SKM-1 treated with dmso at 0.1 percent for 144 hours (cell line): ENCODE results near the gene ABI3BP.

Source experiments
- DNase-seq: peaks from one replicate; lab custom pipeline; 2025; ENCODE audit not compliant: unreplicated experiment; lab: John Stamatoyannopoulos, UW

Gene ABI3BP

DNA sequence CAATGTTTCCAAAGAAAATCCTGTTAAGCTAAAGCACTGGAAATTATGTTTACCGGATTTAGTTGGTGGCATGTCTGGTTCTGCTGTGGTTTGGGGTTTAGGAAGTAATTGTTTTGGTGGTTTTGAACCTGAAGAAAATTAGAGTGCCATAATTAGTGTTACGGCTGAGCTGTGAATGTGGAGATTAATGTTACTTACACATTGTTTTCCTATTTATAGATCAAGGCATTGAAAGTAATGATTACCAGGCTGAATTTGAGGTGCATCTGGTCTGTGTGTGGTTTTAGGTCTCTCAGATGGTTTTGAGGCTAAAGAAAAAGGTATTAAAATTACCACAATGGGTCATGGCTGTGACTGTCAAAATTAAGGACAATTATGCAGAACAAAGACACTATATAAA is 155.1 kb downstream of the ABI3BP start:
- no peak for DNase-seq

DNA sequence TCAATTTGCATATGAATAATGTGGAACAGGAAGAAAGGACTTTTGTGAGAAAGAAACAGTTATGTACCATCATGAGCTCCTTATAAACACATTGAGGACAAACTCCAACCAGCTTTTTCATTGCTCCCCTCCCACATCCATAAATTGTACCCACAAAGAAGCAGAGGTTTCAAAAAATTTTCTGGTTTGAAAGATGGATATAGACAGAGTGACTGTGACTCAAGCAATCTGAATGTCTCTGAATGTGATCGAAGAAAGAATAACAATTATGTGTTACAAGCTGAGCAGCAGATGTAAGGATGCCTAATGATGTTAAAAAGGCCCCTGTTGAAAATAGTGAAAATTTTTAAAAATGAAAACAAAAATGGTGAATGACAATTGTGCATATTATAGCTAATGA is 156.6 kb downstream of the ABI3BP start:
- no peak for DNase-seq

DNA sequence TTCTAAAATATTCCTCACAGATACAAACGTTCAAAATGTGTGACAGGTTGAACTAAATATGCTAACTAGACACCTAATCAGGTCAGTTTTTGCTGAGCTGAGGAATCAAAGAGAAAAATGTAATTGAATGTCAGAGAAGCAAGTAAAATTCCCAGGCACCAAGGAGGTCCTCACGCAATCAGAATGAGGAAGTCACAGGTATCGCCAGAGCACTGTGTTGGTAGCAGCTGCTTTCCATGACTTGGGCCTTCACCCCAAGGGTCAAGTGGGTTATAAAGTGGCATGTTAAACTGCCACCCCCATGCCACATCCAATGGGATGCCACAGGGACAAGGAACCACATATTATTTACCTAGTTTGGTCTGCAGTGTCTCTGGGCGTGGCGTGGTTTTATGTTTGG is 158.9 kb downstream of the ABI3BP start:
- no peak for DNase-seq

DNA sequence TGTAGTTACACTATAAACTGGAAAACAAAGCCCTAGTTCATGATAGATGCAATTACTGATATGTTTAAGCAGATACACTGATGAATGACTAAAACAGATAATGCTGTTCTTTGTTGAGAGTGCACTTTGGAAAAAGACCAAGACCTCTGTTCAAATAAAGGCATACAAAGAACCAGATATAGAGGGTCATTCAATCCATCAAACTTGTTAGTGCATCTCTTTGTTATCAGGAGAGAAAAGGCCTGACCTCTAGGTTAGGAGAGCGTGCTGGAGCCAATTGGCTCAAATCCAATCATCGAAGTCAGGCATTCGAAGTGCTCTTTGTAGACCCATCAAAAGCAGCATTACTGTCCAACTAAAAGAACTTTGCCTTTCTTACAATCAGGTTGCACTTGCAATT is 159.7 kb downstream of the ABI3BP start:
- no peak for DNase-seq

DNA sequence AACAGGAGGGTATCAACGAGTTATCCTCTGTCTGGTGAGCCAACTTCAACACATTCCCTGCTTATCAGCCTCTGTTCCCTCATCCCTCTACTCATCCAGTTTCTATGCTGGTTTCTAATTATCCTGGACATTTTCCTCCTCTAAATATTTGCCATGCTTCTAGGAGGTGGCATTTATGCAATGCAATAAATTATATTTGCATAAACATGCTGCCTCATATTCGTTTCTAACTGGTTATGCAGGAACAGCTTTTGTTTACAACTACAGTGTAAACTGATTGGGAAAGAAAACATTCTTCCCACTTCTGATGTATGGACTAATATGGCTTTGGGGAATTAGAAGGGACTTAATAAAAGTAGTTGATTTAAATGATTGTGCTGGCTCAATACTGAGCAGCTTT is 161.6 kb downstream of the ABI3BP start:
- no peak for DNase-seq

DNA sequence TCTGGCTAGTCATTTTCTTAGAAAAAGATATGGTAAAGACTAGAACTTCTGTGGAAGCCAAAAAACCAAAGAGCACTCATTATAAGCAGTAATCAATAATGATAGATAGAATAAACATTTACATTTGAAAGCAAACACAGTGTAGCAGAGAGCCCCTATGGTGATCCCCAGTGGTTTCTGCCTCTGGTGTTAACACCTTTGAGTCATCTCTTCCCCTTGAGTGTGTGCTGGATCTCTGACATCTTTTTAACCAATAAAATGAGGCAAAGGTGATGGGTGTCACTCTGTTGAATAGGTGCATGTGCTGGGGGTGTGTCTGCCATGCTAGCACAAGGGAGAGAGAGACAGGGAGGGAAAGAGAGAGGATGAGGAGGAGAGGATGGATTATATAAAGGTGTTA is 162.3 kb downstream of the ABI3BP start:
- no peak for DNase-seq

DNA sequence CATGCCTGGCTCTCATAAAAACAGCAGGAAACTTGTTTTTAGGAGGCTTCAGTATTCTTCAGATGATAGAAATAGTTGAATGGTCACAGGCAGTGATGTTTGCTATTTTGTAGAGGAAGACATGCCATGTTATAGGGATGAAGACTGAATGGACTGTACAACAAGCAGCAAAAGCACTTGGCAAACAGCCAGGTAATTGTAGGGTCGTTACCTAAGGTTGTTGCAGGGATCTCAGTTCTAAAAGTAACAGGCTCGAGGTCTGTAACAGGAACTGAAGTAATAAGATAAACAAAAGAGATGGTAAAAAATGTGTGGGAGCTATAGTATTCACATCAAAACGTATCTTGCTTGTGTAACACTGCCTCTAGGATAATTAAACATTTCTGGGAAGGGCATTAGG is 167.6 kb downstream of the ABI3BP start:
- DNase-seq, result no peak

DNA sequence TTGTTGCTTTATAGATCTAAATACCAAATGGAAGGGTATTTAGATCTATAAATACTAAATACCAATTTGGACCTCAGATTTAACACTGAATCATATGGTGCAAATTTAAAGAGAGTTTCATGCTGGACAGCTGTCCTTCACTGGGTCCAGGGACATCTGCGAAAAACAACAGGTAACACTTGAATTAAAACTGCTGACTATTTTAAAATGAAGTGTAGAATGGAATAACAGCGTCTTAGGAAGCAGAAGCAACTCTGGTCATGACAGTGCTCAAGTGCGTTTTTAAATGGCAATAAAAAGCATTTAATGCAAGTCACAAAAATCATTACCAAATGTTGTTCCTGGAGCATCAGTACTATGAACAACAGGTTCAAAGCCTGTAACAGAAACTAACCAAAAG is 177.6 kb downstream of the ABI3BP start:
- no peak for DNase-seq

DNA sequence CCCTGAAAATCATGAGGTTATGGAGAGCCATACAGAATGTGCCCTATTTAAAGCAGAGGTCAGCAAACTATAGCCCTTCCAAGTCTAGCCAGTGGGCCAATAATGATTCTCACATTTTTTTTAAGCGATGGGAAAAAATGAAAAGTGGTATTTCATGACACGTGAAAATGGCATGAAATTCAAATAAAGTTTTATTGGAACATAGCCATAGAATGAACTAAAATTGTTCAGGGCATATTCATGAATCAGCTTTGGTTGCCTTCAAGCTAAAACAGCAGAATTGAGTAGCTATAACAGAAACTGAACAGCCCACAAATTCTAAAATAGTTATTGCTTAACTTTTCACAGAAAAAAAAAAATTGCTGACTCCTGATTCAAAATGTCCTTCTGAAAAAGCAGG is 179.4 kb downstream of the ABI3BP start:
- no peak for DNase-seq

DNA sequence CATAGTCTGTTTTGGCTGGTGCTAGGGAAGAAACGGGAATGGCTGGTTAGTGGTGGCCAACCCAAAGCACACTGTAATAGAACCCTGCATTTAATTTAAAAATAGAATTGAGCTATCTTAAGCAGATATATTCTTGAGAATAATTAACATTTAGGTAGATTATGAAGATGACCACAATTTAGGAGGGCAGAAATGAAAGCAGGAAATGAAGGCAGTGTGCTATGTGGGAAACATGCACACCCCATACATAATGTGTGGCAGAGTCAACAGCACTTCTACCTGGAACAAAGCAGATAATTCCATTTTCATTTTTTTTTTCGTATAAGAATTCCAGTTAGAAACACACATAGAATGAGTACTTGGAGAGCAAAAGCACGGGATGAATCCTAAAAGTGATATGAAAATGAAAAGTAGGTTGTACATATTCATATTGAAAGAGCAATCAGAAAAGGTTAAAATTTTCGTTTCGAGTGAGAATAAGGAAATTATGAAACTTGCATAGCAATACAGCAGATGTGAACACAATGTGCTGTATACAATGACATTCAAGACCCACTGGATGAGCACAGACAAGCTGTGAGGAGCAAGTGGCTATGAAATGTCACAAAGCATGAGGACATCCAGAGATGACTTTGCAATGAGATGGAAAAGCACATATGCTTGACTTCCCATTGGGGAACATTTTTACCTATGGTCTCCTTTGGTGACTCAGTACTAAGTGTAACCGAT is 181.3 kb downstream of the ABI3BP start:
- no peak for DNase-seq

DNA sequence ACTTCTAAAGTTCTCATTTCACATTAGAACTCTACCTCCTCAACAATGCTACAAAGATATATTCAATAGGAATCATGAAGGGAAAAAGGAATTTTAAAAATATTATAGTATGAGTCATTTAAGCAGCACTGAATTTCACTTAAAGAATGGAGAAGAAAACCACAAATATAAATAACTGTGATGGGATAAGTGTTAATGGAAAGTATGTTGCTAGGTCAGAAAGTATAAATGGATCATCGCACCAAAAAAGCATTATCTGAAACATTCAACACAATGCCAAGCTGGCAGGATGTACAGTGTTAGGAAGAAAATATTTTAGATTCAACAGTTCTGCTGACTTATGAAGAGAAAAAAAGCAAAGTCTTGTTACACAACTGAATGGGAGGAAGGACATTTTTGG is 182.6 kb downstream of the ABI3BP start:
- no peak for DNase-seq

DNA sequence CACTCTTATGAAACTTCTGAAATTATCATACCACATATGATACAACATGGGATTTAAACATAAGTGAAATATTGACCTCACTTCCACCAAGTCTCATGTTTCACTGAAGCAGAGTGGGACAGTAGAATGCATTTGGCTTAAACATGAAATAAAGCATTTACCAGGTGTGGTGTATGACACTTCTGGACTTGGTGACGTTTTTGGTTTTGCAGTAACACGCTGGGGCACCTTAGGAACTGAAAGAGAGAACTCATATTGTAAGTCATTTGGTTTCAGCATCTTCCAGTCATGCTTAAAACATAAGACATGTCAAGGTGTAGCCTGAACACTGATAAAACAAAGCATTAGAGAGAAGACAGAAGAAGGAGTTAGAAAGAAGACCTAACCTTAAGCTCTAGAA is 188.6 kb downstream of the ABI3BP start:
- DNase-seq, result no peak

DNA sequence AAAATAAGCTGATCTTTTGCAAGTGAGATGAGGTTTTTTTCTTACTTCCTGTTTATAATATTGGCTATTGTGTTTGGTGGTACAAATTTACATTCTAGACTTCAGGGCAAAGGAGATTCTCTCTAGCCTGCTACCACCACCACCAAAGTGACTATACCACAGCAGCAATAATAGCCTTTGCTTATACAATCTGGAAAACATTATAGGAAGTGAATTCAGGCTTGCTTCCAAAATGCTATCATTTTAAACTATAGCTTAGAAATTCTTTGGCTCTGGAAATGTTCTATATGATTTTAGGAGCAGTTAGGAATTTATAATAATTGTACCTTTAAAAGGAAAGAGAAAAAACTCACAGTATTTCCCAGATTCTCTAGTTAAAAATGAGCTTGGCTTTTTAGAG is 189.5 kb downstream of the ABI3BP start:
- no peak for DNase-seq

DNA sequence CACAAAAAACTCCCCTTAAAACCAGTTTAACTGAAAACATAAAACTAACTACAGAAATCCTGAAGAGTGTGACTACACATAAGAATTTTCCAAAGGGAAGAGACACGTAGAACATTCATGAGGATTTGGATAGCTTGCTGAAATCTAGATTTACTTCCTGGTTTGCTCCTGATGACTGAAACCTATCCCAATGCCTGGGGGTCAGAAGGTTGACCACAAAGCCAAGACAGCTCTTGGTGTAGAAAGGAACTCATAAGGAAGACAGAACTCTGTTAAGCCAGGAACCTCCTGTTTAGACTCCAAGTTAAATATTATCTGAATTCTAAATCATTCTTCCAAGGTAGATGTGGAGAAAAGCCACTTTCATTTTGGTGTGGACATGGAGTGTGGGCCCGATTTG is 191.1 kb downstream of the ABI3BP start:
- no peak for DNase-seq

DNA sequence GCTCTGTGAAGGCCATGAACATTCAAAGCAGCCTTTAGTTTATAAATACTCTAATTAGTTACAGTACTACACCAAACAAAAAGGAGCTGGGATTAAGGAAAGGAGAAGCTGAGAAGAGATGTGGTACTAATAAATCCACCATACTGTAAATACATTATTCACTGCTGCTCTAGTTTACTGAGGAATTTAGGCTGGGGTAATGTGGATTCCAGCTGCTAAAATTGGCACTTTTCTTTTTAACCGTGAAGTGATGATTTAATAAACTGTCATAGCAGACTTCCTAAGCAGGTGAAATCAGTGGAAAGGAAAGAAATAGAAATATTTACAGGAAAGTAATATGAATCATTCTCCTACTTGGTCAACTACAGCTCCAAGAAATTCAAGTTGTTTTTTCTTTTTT is 195.2 kb downstream of the ABI3BP start:
- no peak for DNase-seq

DNA sequence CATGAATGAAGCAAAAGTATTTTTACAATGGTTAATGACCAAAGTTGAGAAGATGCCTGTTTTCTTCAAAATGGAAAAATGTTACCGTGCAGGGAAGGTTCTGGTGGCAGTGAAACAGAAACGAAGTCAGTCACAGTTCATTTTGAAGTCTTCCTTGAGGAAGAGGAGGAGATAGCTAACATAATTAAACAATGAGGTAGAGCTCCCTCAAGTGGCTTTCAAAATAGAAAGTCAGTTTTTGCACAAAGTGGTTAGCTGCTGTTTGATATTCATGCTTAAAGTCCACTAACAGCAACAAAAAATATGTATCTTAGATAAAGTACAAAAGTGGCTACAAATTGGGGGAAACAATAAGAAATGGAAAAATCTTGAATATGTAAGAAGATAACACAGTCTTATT is 196.7 kb downstream of the ABI3BP start:
- DNase-seq, result no peak

DNA sequence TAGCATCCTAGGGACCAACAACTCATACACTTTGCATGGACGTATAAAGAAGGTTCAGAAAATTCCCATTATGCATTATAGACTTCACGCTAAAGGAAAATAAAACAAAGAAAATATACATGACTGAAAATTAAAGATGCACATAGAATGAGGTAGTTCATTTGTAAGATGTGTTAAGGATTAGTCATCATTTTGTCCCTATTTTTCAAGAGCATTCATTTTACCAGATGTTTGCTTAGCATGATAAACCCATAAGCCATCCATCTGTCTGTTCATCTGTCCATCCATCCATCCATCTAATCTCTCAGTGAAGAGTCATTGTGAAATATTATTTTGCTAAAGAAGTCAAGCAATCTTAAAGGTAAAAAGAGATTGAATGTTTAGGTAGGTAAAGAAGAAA is 203.6 kb downstream of the ABI3BP start:
- DNase-seq, result no peak

DNA sequence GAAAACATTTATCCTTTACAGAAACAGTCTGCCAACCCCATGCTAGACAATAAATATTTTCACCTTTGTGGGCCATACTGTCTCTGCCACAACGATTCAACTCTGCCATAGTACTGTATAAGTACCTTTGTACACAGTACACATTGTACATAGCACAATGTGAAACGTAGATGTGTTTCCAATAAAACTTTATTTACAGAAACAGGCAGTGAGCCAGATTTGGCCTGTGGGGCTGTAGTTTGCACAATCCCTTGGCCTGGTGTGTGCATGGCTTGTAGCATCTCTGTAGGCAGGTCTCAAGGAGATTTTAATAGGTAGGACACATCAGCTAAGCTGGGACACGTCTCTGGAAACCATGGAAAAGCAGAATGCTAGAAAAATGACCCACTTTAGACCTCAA is 209.6 kb downstream of the ABI3BP start:
- DNase-seq, result no peak

DNA sequence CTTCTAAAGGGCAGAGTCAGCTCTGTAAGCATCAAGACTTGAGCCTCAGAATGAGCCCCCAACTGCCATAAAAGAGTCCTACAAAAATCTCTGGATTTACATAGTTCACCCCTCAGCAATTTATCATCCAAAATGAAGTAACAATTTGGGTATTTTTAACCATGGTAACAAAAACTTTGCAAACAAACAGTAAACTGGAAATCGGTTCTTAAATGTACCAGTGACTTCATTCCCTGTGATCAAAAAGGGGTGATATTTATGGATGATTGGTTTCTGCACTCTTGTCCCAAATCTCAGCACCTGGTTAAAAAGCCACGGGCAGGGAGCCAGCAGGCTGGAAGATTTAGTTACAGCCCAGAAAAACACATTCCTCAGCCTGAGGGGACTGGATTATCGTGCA is 210.3 kb downstream of the ABI3BP start:
- no peak for DNase-seq

DNA sequence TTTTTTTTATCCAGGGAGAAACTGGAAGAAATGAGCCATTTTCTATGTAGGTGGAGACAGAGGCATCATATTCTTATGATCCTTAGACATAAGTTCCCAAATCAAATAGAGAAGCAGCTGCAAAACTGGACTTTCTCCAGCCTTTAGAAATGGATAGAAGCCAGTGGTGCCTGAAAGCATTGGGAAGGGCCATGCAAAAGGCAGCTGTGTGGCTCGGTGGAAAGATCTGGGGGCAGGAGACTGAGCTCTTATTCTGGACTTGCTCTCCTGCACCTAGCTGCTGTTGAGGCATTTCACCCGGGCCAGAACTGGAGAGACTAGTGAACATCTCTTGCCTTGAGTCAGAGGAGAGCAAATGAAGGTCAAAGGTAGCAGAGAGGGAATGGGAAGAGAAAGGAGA is 210.9 kb downstream of the ABI3BP start:
- DNase-seq, result no peak

DNA sequence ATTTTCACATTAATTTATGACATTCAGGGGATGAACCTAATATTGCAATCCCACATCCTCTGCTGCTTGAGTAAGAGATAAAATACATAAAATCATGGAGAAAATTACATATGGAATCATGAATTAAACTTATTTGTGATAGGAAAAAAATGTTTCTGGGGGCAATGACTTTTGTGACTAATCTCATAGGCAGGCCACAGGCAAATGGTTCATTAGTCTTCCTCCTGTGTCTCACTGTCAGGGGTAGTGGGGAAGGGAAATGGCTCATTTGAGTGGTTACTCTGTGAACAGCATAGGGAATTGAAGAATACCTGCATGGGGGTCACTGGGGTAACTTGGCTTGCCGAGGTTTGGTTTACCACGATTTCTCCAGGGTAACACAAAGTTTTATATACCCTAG is 211.9 kb downstream of the ABI3BP start:
- no peak for DNase-seq

DNA sequence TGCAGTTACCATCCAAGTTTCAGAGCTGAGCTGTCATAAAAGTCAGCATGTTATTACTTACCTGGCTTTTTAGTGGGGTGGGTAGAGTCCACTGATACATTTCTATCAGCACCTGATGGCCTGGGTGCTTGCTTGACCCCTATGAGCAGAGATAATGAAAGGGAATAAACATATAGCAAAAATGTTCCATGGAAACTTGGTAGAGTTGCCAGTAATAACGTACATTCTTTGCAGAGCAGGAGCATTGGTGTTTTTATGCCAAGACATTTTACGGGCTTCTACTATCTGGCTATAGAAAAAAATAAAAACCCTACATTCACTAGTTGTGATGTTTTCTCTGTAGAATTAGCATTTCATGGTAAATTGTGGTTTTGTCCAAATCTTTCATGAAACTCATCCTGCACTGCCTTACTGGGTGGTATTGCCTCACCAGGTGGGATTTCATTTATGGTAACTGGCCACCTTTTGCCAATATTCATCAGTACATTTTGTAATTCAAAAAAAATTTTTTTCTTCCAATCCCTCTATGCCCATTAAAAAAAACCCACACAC is 213.1 kb downstream of the ABI3BP start:
- DNase-seq, result no peak

DNA sequence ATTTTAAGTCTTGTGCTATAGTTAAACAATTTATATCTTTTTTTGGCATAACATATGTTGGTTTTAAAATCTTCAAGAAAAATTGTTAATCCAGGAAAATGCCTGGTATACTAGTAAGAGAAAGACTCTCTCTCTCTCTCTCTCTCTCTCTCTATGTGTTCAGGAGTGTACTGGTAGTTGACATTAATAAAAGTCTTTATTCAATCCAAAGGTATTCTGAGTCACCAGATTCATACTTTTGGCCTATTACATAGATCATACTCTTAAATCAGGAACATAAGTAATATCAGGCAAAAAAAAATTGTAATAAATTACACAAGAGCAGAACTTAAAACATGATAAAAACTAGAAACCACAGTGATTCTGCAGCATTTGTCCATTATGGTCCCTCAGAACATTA is 213.7 kb downstream of the ABI3BP start:
- no peak for DNase-seq
